GM12892 (cell line): ENCODE data around the gene EPHA6.
"Not testable (repeated sequence)": the region's sequence is repeated elsewhere in the genome, so short reads cannot be mapped to it uniquely, and the experiment has no call there.

Experiments
- DNase-seq: peaks from one replicate; pipeline ENCODE4 v3.0.0; 2011; ENCODE audit not compliant: insufficient read length
- FAIRE-seq: peaks from 2 replicates; lab custom pipeline; 2011; peaks lifted over from hg19 to GRCh38; lab: Jason Lieb, UNC
- POLR2A ChIP-seq: IDR thresholded peaks from 2 replicates; pipeline ENCODE4 v1.6.1; 2011; ENCODE audit warnings: low read depth, low read length, control low read depth
- POLR2AphosphoS5 ChIP-seq: IDR thresholded peaks from 2 replicates; pipeline ENCODE4 v1.6.1; 2011; ENCODE audit warnings: low read depth, low read length, control low read depth
- TAF1 ChIP-seq: IDR thresholded peaks from 2 replicates; pipeline ENCODE4 v1.6.1; 2011; ENCODE audit warnings: low read depth, mild to moderate bottlenecking, control low read depth, low read length, borderline replicate concordance

The EPHA6 gene

GRCh38 chr3:97265237-97266005 lies 451.0 kb downstream of the EPHA6 start:
- FAIRE-seq (no peak), DNase-seq (no peak)
- TF ChIP-seq TAF1 (no peak), POLR2AphosphoS5 (no peak), POLR2A (no peak)

DNA sequence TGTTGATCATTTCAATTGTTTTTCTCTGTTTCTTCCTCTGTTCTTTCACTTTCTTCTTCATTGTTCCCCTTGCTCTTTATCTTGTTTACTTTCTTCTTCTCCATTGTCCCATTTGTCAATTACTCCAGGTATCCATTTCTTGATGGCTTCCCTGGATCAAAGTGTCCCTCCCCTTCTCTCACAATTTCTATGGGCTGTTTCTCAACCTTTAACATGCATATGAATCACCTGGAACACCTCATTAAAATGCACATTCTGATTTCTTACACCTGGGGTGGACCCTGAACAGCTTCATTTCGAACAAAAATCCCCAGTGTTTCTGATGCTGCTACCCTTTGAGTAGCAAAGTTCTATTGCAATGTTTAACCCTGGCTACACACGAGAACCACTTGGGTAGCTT lies 454.8 kb downstream of the EPHA6 start:
- TF ChIP-seq POLR2A (no peak), TAF1 (no peak), POLR2AphosphoS5 (no peak)
- no peak for DNase-seq

DNA sequence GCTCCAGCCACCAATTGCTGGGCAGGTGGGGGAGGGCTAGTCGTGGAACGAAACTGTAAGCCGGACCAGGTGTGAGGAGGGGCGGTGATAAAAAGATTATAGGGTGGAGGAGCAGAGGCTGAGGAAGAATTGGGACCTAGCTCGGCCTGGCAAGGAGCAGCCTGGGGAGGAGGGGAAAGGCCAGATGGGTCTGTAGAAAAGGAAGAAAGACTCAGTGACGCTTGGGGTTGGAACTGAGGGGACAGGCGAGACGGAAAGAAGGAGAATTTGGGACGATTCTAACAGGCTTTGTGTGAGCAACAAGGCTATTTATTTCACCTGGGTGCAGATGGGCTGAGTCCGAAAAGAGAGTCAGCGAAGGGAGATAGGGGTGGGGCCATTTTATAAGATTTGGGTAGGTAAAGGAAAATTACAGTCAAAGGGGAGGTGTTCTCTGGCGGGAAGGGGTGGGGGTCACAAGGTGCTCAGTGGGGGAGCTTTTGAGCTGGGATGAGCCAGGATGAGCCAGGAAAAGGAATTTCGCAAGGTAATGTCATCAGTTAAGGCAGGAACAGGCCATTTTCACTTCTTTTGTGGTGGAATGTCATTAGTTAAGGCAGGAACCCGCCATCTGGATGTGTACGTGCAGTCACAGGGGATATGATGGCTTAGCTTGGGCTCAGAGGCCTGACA lies 462.6 kb downstream of the EPHA6 start:
- FAIRE-seq, result not testable (repeated sequence)

More for the DNA sequence above, 454.8 kb downstream of the EPHA6 start:
- no peak for FAIRE-seq

GRCh38 chr3:97277708-97278107 lies 463.3 kb downstream of the EPHA6 start:
- TF ChIP-seq POLR2AphosphoS5, result no peak
- TF ChIP-seq TAF1, result no peak
- no peak for TF ChIP-seq POLR2A
- FAIRE-seq (no peak), DNase-seq (no peak)

More for the DNA sequence above, 462.6 kb downstream of the EPHA6 start:
- DNase-seq, result not testable (repeated sequence)

DNA sequence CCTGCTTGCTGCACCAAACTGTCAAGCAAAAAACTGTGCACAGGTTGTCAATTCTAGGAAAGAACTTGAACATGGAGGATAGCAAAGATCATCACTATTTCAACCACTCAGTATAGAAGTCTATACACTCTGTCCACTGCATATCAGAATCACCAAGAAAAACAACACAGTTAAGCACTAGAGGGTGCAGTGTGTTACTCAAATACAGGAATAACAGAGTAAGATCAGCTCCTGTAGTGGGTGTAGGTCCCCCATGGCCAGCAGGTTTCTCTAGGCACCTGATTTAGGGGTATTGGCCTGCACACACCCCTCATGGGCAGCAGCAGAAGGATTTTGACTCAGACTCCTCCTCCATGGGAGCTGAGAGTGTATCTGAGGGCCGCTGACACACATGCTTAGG lies 464.1 kb downstream of the EPHA6 start:
- DNase-seq (no peak), FAIRE-seq (no peak)
- no peak for TF ChIP-seq POLR2A
- no peak for TF ChIP-seq TAF1
- TF ChIP-seq POLR2AphosphoS5, result no peak

DNA sequence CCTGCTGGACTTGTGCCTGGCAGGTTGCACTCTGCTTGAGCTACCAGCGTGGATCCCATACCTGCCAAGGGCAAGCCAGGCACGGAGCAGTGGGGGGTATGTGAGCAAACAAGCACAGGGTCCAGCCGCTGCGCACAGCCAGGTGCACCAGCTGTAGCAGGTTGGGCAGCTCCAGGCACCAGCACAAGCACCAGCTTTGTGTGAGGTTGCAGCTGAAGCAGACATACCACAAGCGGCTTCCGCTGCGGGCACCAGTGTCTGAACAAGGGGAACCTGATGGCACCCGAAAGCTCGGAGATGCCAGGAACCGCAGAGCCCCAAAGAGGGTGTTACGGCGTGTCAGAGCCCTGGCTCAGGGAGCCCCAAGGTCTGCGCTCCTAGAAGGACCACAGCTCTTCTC lies 477.5 kb downstream of the EPHA6 start:
- TF ChIP-seq POLR2A, result no peak
- no peak for TF ChIP-seq TAF1
- no peak for TF ChIP-seq POLR2AphosphoS5
- FAIRE-seq, result no peak
- DNase-seq, result no peak

- FAIRE-seq (no peak), DNase-seq (no peak)
- TF ChIP-seq POLR2A (no peak), POLR2AphosphoS5 (no peak), TAF1 (no peak)
These were observed 479.3 kb downstream of the EPHA6 start for GRCh38 chr3:97293596-97294131.

- FAIRE-seq, result no peak
These were observed 482.6 kb downstream of the EPHA6 start for GRCh38 chr3:97297032-97297431.

DNA sequence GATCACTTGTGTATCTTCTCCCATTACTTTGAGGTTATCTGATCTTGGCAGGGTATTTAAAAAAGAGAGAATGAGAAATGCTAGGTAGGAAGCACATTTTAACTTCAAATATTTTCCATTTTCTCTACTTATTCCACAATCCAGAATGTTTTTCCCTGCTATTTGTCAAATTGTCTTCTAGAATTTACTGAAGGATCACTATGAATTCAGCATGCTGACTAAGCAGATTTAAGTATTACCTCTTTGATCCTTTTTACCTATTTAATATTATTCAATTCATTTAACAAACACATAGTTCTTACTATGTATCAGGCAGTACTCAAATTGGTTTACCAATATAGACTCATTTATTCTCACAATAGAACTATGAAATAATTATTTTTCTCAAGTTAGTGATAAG lies 486.7 kb downstream of the EPHA6 start:
- DNase-seq (no peak), FAIRE-seq (no peak)
- TF ChIP-seq TAF1 (no peak), POLR2A (no peak), POLR2AphosphoS5 (no peak)

More at GRCh38 chr3:97297032-97297431, 482.6 kb downstream of the EPHA6 start:
- TF ChIP-seq TAF1, result no peak
- TF ChIP-seq POLR2AphosphoS5, result no peak
- TF ChIP-seq POLR2A, result no peak
- DNase-seq, result no peak

- DNase-seq (no peak), FAIRE-seq (no peak)
- no peak for TF ChIP-seq POLR2AphosphoS5
- no peak for TF ChIP-seq POLR2A
- TF ChIP-seq TAF1, result no peak
These were observed 491.8 kb downstream of the EPHA6 start for GRCh38 chr3:97306226-97306625.

DNA sequence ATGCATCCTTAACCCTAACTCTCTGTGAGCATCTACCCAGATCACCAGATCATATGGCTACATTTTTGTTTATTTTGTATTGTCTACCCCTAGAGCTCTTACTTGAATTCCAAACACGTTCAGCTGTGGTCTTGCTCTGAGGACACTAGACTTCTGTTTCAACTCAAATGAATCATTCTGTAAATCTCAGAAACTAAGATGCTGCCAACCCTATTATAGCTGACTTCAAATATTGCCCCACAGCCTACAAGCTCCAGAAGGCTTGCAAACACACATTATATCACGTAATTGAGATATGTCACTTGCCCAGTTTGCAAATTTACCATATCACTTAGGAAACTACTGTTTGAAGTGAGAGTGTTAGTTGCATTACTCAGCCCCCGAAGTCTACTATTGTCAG lies 524.0 kb downstream of the EPHA6 start:
- FAIRE-seq, result no peak

More for the DNA sequence above, 524.0 kb downstream of the EPHA6 start:
- DNase-seq, result no peak
- TF ChIP-seq TAF1 (no peak), POLR2AphosphoS5 (no peak), POLR2A (no peak)
